ENCODE results near the gene DGUOK.
A peak's percentile ranks its signal among the peaks of the same experiment; 100 is the strongest.

The DGUOK gene

DNA sequence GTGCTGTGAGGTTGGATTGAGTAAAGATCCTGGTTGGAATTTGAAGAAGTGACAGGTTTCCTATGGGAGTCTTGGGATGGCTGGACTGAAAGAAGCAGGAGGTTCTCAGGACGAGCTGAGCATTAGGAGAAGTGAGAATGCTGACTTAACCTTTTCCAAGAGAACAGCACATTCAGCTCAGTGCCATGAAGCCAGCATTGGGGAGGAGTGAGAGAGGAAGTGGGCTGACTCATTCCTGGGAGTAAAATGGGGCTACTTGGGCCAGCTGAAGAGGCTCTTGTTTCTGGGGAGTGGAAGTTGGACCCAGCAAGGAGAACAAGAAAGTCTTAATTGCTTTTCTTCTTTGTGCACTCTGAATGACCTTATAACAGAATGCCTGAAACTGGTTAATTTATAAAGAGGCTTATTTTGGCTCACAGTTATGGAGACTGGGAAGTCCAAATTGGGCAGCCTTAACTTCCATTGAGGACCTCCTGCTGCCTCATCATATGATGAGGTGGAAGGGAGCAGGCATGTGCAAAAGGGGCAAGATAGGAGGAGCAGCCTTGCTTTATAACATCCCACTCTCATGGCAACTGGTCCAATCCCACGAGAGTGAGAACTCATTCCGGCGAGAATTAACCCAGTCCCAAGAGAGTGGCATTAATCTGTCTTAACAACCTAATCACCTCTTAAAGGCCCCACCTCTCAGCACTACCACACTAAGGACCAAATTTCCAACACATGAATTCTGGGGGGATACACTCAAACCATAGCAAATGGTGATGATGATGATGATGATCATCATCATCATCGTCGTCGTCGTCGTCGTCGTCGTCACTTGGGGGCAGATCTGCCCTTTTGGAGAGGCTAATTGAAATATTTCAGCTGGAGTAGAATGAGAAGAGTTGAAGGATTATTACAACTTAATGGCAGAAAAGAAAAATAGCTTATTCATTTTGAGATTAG is 26.1 kb downstream of the DGUOK start:
- DNase-seq: no peak

DNA sequence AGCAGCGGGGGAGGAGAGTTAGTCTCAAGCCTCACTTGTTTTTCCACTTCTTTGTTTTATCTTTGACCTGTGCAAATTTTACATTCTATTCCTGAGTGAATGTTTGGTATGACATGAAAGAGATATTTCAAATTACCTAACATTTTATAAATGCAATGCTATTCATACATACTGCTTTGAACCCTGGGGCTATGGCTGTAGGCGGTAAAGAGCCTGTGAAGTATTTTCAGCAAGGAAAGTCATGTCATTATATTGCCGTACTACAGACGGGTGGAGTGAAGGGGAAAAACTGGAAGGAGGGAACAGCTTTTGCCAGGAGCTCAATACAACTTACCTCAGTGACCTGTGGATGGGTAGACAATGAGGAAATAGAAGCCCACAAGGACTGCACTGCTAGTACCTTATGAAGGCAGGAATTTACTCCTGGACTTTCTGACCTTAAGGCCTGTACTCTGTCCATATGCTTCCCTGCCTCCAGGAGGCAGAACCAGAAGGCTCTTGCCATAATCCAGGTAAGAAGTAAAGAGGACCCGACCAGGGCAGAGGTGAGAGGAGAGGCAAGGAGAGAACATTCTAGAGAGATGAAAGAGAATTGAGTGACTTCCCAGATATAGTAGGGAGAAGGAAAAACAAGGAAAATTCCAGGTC is 29.7 kb downstream of the DGUOK start:
- no peak for DNase-seq

DNA sequence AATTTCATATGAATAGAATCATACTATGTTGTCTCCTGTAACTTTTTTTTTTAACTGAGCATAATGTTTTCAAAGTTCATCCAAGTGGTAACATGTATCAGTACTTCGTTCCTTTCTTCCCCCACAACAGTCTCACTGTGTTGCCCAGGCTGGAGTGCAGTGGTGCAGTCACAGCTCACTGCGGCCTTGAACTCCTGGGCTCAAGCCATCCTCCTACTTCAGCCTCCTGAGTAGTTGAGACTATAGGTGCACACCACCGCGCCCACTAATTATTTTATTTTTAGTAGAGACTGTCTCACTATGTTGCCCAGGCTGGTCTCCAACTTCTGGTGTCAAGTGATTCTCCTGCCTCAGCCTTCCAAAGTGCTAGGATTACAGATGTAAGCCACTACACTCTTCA is 34.6 kb downstream of the DGUOK start:
- no peak for DNase-seq

DNA sequence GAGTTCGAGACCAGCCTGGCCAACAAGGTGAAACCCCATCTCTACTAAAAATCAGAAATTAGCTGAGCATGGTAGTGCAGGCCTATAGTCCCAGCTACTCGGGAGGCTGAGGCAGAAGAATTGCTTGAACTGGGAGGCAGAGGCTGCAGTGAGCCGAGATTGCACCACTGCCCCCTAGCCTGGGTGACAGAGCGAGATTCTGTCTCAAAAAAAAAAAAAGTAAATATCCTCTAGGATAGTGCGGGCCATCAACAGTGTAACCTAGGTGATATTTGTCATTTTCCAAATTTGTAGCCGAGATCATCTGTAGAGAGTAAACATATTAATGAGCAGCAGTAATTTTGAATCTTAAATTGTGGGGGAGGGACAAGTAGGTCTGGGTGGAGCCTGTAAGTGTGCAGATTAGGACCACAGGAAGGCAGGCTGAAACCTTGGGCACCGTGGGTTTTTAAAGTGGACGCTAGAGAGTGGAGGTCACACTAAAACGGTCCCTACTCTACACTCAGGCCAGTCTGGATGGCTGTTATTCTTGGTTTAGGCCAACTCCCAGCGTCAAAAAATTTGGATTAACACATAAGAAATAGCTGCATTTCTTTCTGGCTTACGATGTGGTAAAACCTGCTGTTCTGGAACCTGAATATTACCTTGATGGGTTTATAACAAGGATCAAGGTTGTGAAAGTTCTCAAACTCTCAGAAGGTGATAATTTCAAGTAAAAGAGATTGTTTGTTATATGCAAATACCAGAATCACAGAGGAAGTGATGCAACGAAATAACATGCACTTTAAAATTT is 35.3 kb downstream of the DGUOK start:
- DNase-seq: no peak

DNA sequence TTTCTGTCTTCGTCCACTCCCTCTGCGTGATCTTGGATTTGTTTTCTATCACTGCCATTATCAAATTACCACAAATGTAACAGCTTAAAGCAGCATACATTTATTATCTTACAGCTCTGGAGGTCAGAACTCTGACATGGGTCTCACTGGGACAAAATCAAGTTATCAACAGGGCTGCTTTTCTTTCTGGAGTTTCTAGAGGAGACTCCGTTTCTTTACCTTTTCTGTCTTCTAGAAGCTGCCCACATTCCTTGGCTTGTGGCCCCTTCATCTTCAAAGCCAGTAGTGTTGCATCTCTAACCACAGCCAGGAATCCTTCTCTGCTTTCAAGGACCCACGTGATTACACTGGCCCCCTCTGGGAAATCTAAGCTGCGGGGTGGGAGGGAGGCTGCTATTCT is 36.1 kb downstream of the DGUOK start:
- no peak for DNase-seq

DNA sequence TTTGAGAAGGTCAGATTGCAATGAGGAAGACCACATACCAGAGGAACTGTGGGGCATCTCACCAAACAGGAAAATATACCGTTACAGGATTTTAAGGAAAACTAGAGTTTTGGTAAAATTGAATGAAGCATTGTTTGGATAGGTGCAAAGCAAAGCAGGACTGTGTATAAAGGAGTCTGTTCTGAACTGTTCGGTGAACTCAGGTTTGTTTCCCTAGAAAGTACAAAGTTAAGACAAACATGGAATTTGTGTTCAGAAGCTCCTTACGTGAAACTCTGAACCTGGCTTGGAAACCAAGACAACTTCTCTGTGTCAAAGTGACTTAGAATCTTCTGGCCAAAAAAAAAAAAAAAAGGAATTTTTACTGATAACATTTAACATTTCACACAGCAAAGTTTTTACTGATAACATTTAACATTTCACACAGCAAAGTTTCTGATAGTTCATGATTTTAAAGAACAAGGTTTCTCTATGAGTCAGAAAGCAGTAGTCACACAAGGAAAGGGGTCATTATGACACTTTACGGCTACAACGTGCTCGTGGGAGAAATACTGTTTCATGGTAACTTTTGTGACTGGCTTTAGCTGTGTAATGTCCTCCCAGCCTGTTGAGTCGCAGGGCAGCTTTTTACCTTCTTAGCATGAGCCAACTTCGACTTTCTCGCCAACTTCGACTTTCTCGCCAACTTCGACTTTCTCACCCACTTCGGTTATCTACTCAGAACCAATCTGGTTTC is 36.9 kb downstream of the DGUOK start:
- no peak for DNase-seq

DNA sequence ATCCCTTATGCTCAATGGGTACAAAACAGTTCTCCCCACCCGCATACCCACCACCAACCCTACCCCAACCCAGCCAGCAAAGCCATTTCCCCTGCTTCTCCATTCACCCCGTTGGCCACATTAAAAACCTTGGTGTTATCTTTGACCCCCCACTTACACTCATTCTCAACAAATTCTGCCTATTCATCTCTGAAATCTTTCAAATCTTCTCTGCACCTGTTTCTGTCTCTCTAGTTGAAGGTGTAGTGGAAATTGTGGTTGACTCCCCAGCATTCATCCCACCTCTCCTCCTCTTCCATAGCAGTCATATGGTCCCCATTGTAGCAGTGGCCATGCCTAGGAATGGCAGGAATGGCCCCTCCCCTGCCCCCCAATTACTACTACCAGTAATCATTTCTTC is 37.5 kb downstream of the DGUOK start:
- no peak for DNase-seq

DNA sequence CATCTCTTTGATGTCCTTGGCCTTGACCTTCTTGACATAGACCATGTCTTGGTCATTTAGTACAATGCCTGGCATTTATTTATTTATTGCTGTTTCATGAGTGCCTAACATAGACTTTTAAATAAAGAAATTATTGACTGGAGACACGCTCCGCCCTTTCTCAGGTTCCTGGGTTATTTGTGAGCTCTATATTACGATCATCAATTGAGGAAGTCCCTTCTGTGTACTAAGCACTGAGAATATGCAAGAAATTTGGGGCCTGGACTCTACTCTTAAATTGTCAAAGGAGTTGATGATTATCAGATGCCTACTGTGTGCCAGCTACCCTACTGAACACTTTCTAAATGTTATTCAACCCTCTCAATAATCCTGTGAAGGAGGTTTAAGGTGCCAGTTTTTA is 38.4 kb downstream of the DGUOK start:
- no peak for DNase-seq

DNA sequence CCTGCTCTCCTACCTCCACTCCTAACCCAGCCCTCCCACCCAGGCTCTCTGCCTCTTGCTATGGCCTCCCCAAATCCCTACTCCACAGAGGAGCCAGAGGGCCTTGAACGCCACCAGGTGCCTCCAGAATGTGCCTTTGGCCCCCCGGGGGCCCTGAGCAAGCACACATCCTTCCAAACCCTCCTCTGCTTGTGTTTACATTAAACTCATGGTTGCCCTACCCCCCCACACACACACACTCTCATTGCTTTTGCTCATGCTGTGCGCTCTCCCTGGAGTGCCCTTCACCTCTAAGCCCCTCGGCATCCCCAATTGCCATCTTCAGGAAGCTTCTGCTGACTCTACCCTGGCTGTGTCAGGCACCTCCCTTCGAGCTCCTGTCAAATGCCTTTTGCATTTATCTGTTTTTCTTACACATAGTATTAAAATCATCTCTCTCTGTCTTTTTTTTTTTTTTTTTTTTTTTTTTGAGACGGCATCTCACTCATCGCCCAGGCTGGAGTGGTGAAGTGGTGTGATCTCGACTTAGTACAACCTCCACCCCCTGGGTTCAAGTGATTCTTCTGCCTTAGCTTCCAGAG is 41.8 kb downstream of the DGUOK start:
- DNase-seq: peak; percentile 14

DNA sequence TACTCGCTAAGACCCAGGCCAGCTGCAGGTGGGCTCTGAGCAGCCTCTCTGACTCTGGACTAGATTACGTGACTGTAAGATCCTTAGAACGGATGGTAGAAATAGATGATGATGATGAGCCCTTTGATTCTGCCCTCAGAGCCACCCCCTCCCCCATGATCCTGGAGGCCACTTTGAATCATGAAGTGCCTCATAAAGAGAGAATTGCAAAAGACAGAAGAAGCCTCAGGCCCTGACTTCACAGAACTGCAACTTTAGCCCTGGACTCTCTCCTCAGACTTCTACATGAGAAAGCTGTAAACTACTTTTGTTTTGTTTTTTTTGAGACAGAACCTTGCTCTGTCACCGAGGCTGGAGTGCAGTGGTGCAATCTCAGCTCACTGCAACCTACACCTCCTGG is 42.7 kb downstream of the DGUOK start:
- no peak for DNase-seq

DNA sequence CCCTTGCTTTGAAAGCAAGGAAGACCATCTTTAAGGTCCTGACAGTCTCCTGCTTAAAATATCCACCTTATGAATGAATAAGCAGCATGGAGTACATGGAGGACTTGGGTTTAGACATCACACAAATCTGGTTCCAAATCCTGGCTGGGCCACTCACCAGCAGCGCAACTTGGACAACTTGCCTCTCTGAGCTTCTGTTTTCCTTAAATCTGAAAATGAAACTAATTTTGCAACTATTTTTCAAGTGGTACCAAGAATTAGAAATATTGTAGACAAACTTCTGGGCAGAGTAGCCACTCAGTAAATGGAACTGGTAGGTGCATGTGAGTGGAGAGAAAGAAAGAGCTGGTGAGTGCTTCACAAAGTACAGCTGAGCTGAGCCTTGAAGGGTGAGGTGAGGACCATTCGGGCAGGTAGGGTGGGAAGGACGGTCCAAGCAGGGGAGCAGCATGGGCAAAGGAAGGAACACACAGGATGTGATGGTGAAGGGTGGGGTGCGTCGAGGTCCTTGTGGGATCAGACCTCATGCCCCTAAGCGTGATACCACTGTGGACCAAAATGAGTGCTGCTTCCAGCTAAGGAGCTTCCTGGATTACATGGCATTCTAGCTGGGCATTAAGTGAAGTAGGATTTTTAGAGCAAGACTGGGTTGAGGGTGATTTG is 43.6 kb downstream of the DGUOK start:
- no peak for DNase-seq

DNA sequence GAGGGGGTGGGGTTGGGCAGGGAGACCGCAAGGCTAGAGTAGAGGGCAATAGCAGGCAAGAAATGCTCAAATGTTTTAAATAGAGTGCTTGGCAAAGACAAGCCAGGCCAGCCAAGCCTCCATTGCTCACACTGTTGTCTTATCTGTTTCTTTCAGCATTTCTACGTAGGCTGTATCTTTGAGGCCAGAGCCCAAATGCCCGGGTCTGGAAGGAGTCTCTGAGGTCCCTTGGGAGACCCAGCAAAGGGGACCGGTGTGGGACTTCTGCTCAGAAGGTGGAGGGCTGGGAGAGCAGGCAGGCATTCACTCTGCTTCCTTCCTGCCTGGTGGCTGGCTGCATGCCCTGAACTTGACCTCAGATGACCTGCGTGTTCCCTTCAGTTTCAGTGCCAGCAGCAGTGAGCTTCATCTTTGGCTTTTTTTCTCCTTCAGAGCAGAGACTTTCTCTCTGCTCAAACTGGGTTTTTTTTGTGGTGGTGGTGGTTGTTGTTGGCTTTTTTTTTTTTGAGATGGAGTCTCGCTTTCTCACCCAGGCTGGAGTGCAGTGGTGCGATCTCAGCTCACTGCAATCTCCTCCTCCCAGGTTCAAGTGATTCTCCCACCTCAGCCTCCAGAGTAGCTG is 44.3 kb downstream of the DGUOK start:
- DNase-seq: peak; percentile 34

DNA sequence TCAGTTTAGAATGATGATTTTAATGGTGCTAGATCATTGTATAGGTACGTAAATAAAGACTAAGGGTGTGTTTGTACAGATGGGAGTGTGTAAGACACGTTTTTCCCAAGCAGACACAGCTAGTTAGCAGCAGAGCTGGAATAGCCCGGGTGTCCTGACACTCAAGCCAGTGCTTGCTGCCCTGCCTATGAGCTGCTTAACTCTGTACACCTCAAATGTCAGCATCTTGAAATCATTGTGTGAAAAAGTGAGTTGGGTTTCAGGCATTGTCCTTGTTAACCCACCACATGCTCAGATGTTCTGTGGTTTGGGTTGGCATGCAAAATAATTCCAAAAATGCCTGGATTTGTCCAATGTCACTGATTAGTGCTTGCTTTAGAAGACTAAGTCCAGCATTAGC is 45.0 kb downstream of the DGUOK start:
- no peak for DNase-seq

DNA sequence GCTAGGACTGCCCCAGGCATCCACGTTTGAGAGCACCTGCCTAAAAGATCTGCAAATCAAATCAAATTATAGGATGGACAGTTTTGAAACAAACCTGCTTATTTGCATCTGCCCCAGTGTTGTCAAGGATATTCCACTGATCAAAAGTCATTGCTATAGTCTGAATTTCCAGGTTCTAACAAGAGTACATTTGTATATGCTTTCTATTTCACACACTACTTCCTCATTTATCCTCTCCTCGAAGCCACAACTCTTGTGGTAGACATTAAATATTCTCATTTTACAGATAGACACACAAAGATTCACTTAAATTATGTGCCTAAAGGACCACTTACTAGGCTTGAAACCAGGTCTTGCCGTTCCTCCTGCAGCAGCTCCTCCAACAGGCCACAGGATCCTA is 46.2 kb downstream of the DGUOK start:
- DNase-seq: no peak

DNA sequence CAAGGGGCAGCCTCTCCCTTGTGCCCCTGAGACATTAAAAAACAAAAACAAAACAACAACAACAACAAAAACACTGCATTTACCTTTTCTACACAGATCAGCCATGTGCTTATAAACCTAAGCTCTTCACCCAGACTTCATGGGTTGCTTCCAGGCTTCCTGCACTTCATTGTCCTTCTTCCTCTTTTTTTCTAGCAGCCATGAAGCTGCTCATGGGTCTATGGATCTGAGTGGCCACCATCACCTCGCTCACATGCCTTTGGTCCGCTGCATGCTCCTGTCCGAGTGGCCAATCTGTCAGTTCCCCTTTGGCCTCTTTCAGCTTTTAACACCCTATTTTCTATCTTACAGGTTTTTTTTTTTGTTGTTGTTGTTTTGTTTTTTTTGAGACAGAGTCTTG is 49.1 kb downstream of the DGUOK start:
- DNase-seq: no peak

DNA sequence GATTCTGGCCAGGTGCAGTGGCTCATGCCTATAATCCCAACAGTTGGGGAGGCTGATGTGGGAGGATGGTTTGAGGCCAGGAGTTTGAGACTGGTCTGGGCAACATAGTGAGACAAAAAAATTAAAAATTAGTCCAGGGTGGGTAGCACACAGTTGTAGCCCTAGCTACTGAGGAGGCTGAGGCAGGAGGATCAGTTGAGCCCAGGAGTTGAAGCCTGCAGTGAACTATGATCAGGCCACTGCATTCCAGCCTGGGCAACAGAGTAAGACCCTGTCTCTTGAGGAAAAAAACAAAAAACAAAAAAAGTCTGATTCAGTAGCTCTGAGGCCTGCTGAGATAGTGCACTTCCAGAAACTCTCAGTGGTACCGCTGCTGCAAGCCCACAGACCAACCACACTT is 50.1 kb downstream of the DGUOK start:
- no peak for DNase-seq

DNA sequence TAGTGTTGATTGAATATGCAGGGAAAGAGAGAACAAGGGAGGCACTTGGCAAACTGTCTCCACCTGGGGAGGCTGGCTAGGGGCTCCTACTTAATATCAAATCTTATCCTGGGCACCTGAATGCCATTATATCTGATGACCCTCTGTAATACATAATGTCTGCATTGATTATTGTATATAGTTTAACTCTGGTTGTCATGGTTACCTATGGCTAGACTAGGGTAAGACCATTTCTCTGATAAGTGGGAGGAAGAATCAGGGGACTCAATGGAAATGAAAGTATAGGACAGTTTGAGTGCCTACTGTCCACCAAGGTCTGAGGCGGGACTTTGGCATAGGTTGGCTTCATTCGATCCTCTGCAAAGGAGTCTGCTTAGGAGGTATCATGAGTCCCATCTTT is 50.8 kb downstream of the DGUOK start:
- no peak for DNase-seq

DNA sequence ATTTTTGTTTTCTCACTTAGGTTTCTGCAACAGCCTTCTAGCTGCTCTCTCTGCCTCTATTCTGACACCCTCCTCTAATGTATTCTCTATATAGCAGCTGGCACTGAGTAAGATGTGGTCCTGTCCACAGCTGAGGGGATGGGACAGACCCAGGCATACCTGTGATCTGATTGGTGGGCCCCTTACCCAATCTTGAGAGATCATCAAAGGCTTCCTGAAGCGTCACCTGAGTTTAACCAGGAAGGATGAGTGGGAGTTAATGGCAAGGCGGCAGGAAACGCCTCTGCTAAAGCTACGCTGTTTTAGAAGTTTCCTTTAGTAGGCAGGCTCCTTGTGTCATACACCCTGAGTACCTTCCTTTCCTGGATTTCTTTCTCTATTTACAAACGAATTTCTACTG is 52.3 kb downstream of the DGUOK start:
- no peak for DNase-seq

DNA sequence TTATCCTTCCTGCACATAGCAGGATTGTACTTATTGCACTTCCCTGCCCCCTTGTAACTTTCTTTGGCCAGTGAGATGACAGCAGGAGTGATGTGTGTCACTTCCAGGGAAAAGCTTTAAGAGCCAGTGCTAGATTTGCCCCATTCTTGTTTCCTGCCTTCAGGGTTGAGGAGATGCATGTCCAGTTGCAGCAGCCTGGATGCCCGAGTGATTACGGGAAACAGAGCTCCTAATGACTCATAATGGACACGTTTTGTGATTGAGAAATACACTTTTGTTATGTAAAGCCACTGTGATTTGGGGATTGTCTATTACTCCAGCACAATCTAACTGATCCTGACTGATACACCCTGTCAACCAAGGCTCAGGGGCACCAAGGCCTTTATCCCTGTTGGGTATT is 53.0 kb downstream of the DGUOK start:
- DNase-seq: no peak

DNA sequence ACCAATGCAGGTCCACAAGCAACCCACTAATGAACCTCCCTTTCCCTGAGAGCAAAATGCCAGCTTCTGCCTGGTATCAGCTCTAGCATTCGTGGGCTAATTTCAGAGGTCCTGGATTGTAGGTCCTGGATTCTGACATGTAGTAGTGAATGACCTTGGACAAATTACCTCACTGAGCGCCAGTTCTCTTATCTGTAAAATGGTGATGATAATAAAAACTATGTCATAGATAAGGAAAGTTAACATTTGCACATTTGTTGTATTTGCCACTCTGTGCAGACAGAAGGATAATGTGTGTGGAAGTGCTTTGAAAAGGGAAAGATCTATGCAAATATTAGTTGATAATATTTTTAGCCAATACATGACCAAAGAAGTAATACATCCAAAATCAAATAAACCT is 53.9 kb downstream of the DGUOK start:
- no peak for DNase-seq
